NCI-H526 treated with DMSO at 0.1 percent for 48 hours (cell line): Measurements from ENCODE around the gene FAM9C.
"Not testable (repeated sequence)": the region's sequence is repeated elsewhere in the genome, so short reads cannot be mapped to it uniquely, and the experiment has no call there.

Source experiments
- DNase-seq: peaks from one replicate; lab custom pipeline; 2025; lab: John Stamatoyannopoulos, UW

FAM9C gene

GRCh38 chrX:13076176-13076961, 31.9 kb upstream of the FAM9C start:
- DNase-seq: no peak

GRCh38 chrX:13074297-13075262, 30.2 kb upstream of the FAM9C start:
- DNase-seq: no peak

- no peak for DNase-seq
Measured at GRCh38 chrX:13069771-13070416, 25.5 kb upstream of the FAM9C start.

GRCh38 chrX:13068651-13069050, 24.2 kb upstream of the FAM9C start:
- no peak for DNase-seq

GRCh38 chrX:13067773-13068172, 23.4 kb upstream of the FAM9C start:
- DNase-seq: no peak

GRCh38 chrX:13066391-13066790, 22.0 kb upstream of the FAM9C start:
- no peak for DNase-seq

- no peak for DNase-seq
Measured at GRCh38 chrX:13064599-13065143, 20.3 kb upstream of the FAM9C start.

GRCh38 chrX:13063124-13063523, 18.7 kb upstream of the FAM9C start:
- not testable (repeated sequence) for DNase-seq

GRCh38 chrX:13062331-13062730, 17.9 kb upstream of the FAM9C start:
- not testable (repeated sequence) for DNase-seq

GRCh38 chrX:13061215-13061708, 16.8 kb upstream of the FAM9C start:
- DNase-seq: not testable (repeated sequence)

GRCh38 chrX:13059637-13060499, 15.4 kb upstream of the FAM9C start:
- no peak for DNase-seq

GRCh38 chrX:13055486-13055885, 11.1 kb upstream of the FAM9C start:
- DNase-seq: no peak

GRCh38 chrX:13053171-13053570, 8.8 kb upstream of the FAM9C start:
- DNase-seq: no peak

GRCh38 chrX:13051529-13052172, 7.2 kb upstream of the FAM9C start:
- DNase-seq: no peak

- no peak for DNase-seq
Measured at GRCh38 chrX:13051167-13051528, 6.7 kb upstream of the FAM9C start.

GRCh38 chrX:13050151-13050550, 5.7 kb upstream of the FAM9C start:
- DNase-seq: no peak

- no peak for DNase-seq
Measured at GRCh38 chrX:13048280-13048679, 3.9 kb upstream of the FAM9C start.

GRCh38 chrX:13047759-13048158, 3.3 kb upstream of the FAM9C start:
- no peak for DNase-seq

- no peak for DNase-seq
Measured at GRCh38 chrX:13046141-13046855, 1.9 kb upstream of the FAM9C start.

GRCh38 chrX:13043938-13044337, 482 bp downstream of the FAM9C start:
- DNase-seq: no peak
